Amniotic stem cell (primary cell): ENCODE data around the gene ACTN1.

ENCODE experiments used
- DNase-seq: peaks from one replicate; lab custom pipeline; 2025; lab: John Stamatoyannopoulos, UW

The ACTN1 gene

GRCh38 chr14:68951035-68951797 is 27.9 kb downstream of the ACTN1 start:
- peak; percentile 92 for DNase-seq

- peak; percentile 21 for DNase-seq
Observed at GRCh38 chr14:68950111-68950510, 29.0 kb downstream of the ACTN1 start.

DNA sequence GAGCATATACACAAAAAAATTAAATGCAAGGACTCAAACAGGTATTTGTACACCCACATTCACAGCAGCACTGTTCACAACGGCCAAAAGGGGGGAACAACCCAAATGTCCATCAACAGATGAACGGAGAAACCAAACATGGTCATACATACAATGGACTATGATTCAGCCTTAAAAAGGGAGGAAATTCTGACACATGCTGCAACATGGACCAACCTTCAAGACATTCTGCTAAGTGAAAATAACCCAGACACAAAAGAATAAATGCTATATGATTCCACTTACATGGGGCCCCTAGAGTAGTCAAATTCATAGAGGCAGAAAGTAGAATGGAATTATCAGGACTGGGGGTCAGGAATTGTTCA is 29.5 kb downstream of the ACTN1 start:
- DNase-seq = no peak

- DNase-seq = no peak
Observed at GRCh38 chr14:68948686-68949600, 30.2 kb downstream of the ACTN1 start.

- DNase-seq = no peak
Observed at GRCh38 chr14:68947802-68948201, 31.3 kb downstream of the ACTN1 start.

DNA sequence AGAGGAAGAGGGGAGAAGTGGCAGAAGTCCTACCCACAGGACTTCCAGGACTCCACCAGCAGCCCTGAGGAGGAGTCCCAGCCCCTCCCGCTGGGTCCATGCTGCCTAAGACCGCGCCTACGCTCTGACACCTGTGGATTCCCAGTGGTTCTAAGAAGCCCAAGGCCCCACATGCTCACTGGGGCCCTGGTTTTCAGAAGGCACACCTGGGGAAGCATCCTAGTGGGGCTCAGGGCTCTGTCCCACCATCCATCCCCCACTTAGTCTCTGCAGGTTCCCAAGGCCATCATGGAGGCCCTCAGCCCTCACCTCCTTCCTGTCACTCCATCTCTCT is 32.6 kb downstream of the ACTN1 start:
- no peak for DNase-seq

DNA sequence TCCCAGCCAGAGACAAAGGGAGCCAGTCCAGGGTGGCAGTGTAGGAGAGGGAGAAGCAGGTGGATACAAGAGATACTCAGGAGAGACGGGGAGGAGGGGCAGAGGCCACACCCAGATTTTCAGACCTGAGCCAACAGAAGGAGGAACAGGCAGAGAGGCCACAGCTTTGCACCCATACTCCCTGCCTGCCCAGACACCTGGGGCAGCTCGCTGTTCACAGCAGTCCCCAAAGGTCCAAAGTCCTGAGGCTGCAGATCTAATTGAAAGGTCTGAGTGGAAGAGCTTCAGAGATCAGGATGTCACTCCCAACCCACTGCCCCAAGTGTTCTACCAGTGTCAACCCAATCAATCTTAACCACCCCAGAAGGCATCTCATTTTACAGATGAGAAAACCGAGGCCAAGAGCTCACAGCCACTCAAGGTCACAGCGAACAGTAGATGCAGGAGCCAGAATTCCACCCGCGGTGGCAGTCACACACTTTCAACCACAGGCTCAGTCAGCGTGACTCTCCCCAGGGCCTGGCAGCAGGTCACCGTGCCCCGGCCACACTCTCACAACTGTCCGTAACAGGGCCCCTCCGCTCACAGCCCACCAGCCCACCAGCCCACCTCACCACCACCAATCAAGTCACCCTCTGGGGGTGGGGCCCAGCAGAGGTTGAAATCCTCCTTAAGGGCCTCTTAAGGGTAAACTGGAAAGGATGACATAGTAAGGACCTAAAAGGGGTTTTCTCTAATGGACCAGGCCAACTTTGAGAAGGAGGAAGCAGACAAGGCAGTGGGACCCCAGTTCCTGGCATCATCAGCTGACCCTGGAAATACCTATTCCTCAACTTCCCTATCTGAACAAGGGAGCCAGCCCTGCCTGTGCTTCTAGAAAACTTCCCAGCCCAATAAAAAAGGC is 33.3 kb downstream of the ACTN1 start:
- no peak for DNase-seq

DNA sequence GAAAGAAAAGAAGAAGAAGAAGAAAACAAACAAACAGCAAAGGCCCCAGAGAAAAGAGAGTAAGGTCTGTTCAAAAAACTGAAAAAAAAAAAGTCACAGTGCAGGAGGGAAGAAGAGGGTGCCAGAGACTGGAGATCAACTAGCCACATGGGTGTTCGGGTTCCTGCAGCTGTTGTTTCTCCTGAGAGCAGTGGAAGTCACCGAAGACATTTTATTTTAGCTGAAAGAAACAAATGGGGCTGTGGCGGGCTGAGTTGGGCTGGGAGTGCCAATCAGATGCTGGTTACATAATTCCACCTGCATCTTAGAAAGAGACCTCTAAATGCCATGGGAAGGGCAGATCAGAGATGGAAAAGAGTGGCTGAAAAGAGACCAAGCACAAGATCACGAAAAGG is 33.9 kb downstream of the ACTN1 start:
- no peak for DNase-seq

GRCh38 chr14:68944162-68944561 is 34.9 kb downstream of the ACTN1 start:
- DNase-seq = no peak

- DNase-seq = no peak
Observed at GRCh38 chr14:68943107-68943506, 36.0 kb downstream of the ACTN1 start.

- no peak for DNase-seq
Observed at GRCh38 chr14:68942296-68943035, 36.6 kb downstream of the ACTN1 start.

GRCh38 chr14:68941820-68942219 is 37.3 kb downstream of the ACTN1 start:
- peak; percentile 25 for DNase-seq

GRCh38 chr14:68940614-68941185 is 38.4 kb downstream of the ACTN1 start:
- no peak for DNase-seq

- peak; percentile 64 for DNase-seq
Observed at GRCh38 chr14:68939893-68940613, 39.0 kb downstream of the ACTN1 start.

DNA sequence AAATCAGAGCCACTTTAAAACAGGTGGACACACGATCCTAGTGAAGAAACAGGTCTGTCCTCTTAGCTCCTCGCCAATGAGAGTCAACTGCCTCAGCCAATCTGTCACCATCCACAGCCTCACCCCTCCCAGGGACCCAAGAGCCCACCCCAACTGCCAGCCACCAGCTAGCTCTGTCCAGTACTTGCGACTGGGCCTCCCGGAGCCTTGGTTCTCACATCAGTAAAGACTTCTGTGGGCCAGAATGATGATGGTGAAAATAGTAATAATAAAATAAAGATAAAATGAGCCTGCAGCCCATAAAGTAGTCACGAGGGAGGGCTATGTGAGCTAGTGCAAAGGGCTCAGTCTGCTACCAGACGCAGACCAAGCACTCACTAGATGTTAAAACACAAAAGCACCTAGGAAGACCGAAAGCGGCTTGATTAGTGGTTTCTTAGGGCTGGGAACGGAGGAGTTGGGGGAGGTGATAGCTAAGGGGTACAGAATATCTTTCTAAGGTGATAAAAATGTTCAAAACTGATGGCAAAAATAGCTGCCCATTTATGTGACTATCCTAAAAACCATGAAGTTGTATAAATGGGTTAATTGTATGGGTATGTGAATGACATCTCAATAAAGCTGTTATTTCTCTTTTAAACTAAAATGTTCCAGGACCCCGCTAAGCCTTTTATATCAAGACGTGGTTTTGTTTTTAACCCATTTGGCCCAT is 39.8 kb downstream of the ACTN1 start:
- no peak for DNase-seq

DNA sequence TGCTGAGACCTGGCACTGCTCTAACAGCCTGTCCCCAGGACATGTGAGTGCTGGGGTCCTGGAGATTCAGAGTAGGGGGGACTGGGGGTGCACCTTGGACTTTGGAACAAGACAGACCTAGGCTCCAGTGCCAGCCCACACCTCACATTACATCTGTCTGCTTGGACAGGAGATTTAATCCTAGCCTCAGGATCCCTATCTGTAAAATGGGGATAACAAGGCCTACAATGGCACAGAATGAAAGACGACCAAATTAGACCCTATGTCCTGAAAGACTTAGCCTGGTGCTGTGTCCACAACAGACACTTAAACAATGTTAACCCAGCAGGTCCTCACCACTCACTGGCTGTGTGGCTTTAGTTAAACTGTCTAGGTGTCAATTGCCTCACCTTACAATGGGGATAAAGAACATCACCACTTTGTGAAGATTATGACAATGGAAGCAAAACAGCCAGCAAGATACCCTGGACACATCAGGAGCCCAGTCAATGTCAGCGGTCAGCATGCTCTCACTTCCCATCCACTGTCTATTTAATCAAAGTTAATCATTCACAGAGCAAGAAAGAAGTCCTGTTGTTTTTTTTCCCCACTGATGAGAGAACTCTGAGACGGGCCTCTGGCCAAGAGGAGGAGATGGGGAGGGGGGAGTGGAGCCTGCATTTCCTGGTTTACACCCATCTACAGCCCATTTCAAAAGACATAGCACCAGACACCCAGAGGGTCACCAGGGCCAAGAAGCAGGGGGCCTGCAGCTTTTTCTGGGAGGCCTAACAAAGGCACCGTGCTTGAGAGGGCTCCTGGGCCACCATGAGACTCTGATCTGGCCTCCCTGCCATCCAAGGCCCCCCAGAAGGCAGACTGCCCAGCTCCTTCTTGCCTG is 40.6 kb downstream of the ACTN1 start:
- no peak for DNase-seq

GRCh38 chr14:68937471-68938270 is 41.4 kb downstream of the ACTN1 start:
- DNase-seq = no peak

- no peak for DNase-seq
Observed at GRCh38 chr14:68936980-68937379, 42.1 kb downstream of the ACTN1 start.
